Astrocyte (in vitro differentiated cells and primary cell): ENCODE data around the gene OBP2B. TPM values are rescaled to one million over a fixed set of nuclear protein-coding genes. Genes with fewer than 3 reads are reported as not detected.
"Not testable (repeated sequence)": the region's sequence is repeated elsewhere in the genome, so short reads cannot be mapped to it uniquely, and the experiment has no call there.

ENCODE experiments used
- DNase-seq: peaks from one replicate; pipeline ENCODE4 v3.0.0-alpha.2; 2010; ENCODE audit warnings: low read depth
- FAIRE-seq: peaks from 2 replicates; lab custom pipeline; 2011; peaks lifted over from hg19 to GRCh38; lab: Jason Lieb, UNC
- H2AFZ ChIP-seq: 2 replicates; pipeline ENCODE4 v1.6.0; 2012; ENCODE audit warnings: low read depth, low read length, inconsistent platforms
- H3K27ac ChIP-seq: 2 replicates; pipeline ENCODE4 v1.5.1; 2011; ENCODE audit warnings: low read depth, low read length, inconsistent platforms
- H3K27me3 ChIP-seq: 2 replicates; pipeline ENCODE4 v1.6.0; 2011; ENCODE audit warnings: low read length, inconsistent platforms; ENCODE audit not compliant: insufficient read depth
- H3K36me3 ChIP-seq: 2 replicates; pipeline ENCODE4 v1.5.1; 2011; ENCODE audit warnings: low read length, inconsistent platforms; ENCODE audit not compliant: insufficient read depth
- H3K4me1 ChIP-seq: 2 replicates; pipeline ENCODE4 v1.5.1; 2011; ENCODE audit warnings: low read length, inconsistent platforms; ENCODE audit not compliant: insufficient read depth
- H3K4me2 ChIP-seq: 2 replicates; pipeline ENCODE4 v1.6.0; 2012; ENCODE audit warnings: low read length, inconsistent platforms
- H3K4me3 ChIP-seq: 2 replicates; pipeline ENCODE4 v1.5.1; 2011; ENCODE audit warnings: low read depth, mild to moderate bottlenecking, low read length, inconsistent platforms; ENCODE audit not compliant: insufficient read depth
- H3K79me2 ChIP-seq: 2 replicates; pipeline ENCODE4 v1.6.0; 2012; ENCODE audit warnings: mild to moderate bottlenecking, low read length, inconsistent platforms; ENCODE audit not compliant: insufficient read depth
- H3K9ac ChIP-seq: 2 replicates; pipeline ENCODE4 v1.6.0; 2012; ENCODE audit warnings: mild to moderate bottlenecking, low read length, inconsistent platforms
- H3K9me3 ChIP-seq: 2 replicates; pipeline ENCODE4 v1.5.1; 2012; ENCODE audit warnings: low read depth, mild to moderate bottlenecking, low read length, inconsistent platforms; ENCODE audit not compliant: insufficient read depth
- H4K20me1 ChIP-seq: 2 replicates; pipeline ENCODE4 v1.6.0; 2012; ENCODE audit warnings: low read length, inconsistent platforms; ENCODE audit not compliant: insufficient read depth
- H3K27ac Mint-ChIP-seq: one replicate; pipeline ENCODE4 v1.8.0; 2021; ENCODE audit warnings: mild to moderate bottlenecking, mixed read lengths; ENCODE audit not compliant: unreplicated experiment
- H3K27me3 Mint-ChIP-seq: one replicate; pipeline ENCODE4 v1.8.0; 2021; ENCODE audit warnings: low read depth, mixed read lengths; ENCODE audit not compliant: unreplicated experiment
- H3K36me3 Mint-ChIP-seq: one replicate; pipeline ENCODE4 v1.8.0; 2021; ENCODE audit warnings: low read depth, mixed read lengths; ENCODE audit not compliant: unreplicated experiment
- H3K4me1 Mint-ChIP-seq: one replicate; pipeline ENCODE4 v1.8.0; 2021; ENCODE audit warnings: low read depth, mixed read lengths; ENCODE audit not compliant: unreplicated experiment
- H3K4me3 Mint-ChIP-seq: one replicate; pipeline ENCODE4 v1.8.0; 2021; ENCODE audit warnings: mild to moderate bottlenecking, moderate library complexity, mixed read lengths; ENCODE audit not compliant: unreplicated experiment
- H3K9me3 Mint-ChIP-seq: one replicate; pipeline ENCODE4 v1.8.0; 2021; ENCODE audit warnings: mild to moderate bottlenecking, mixed read lengths; ENCODE audit not compliant: unreplicated experiment
- CTCF ChIP-seq: IDR thresholded peaks from 2 replicates; pipeline ENCODE4 v1.5.1; 2011; ENCODE audit warnings: low read depth, mild to moderate bottlenecking, inconsistent platforms, low read length, moderate library complexity; ENCODE audit not compliant: insufficient read depth
- EZH2 ChIP-seq: IDR thresholded peaks from 2 replicates; pipeline ENCODE4 v1.6.1; 2012; ENCODE audit warnings: mild to moderate bottlenecking, low read length, inconsistent platforms; ENCODE audit not compliant: insufficient read depth
- total RNA-seq: library from RNA; stranded (reverse); gene quantifications from 2 replicates; pipeline ENCODE4 v1.2.1, GENCODE V29; 2021

Gene OBP2B
- total RNA-seq, 1 donor from 2014 or later, result not detected

GRCh38 chr9:133230093-133230492 is 21.0 kb upstream of the OBP2B start:
- FAIRE-seq, result no peak

GRCh38 chr9:133228474-133229193 is 19.6 kb upstream of the OBP2B start:
- not testable (repeated sequence) for H3K4me2 ChIP-seq, H3K9me3 ChIP-seq, H3K9me3 Mint-ChIP-seq, H3K9ac ChIP-seq, H3K4me3 Mint-ChIP-seq, H3K36me3 ChIP-seq, H3K27ac Mint-ChIP-seq, H2AFZ ChIP-seq, H3K36me3 Mint-ChIP-seq, H3K4me3 ChIP-seq, H3K4me1 Mint-ChIP-seq, FAIRE-seq, H3K4me1 ChIP-seq, H3K79me2 ChIP-seq, DNase-seq, H3K27me3 ChIP-seq, H4K20me1 ChIP-seq, H3K27ac ChIP-seq
- H3K27me3 Mint-ChIP-seq, result peaks cover 22% of the 10 kb centered on the region

More at GRCh38 chr9:133230093-133230492, 21.0 kb upstream of the OBP2B start:
- Histone ChIP-seq H3K27ac (no peak overlapping the region), H3K27me3 (no peaks in the 10 kb centered on the region), H3K4me2 (no peak overlapping the region), H3K79me2 (no peaks in the 10 kb centered on the region), H3K9me3 (no peaks in the 10 kb centered on the region), H3K4me3 (no peak overlapping the region), H3K36me3 (no peaks in the 10 kb centered on the region), H4K20me1 (no peaks in the 10 kb centered on the region), H3K4me1 (no peaks in the 10 kb centered on the region), H3K9ac (no peak overlapping the region), H2AFZ (no peak overlapping the region)
- Mint-ChIP-seq H3K9me3 (peaks cover 1% of the 10 kb centered on the region), H3K4me1 (no peaks in the 10 kb centered on the region), H3K36me3 (no peaks in the 10 kb centered on the region), H3K4me3 (no peak overlapping the region), H3K27ac (no peak overlapping the region), H3K27me3 (peaks cover 17% of the 10 kb centered on the region)
- no peak for TF ChIP-seq CTCF
- no peak for TF ChIP-seq EZH2
- no peak for DNase-seq

GRCh38 chr9:133227996-133228395 is 18.9 kb upstream of the OBP2B start:
- H3K27me3 ChIP-seq, H3K79me2 ChIP-seq, H2AFZ ChIP-seq, H3K4me2 ChIP-seq, H3K36me3 ChIP-seq, H3K9me3 ChIP-seq, H3K36me3 Mint-ChIP-seq, H3K27ac ChIP-seq, H3K9ac ChIP-seq, FAIRE-seq, H3K9me3 Mint-ChIP-seq, H4K20me1 ChIP-seq, H3K4me1 ChIP-seq, H3K4me3 ChIP-seq, H3K4me1 Mint-ChIP-seq, DNase-seq, H3K4me3 Mint-ChIP-seq, H3K27ac Mint-ChIP-seq: not testable (repeated sequence)
- peaks cover 27% of the 10 kb centered on the region for H3K27me3 Mint-ChIP-seq
